Esophagus muscularis mucosa (tissue), 4 donors: ENCODE data around the gene CNPY3.

Experiments used
- EP300 ChIP-seq: sonication (generic); formaldehyde crosslinking; IDR thresholded peaks from one replicate; pipeline ENCODE4 v1.6.1; 2017; ENCODE audit warnings: antibody characterized with exemption
- POLR2A ChIP-seq: fragments of 450-650 bp; IDR thresholded peaks from one replicate; pipeline ENCODE4 v1.6.1; 2017; ENCODE audit warnings: antibody characterized with exemption, moderate library complexity, mild to moderate bottlenecking, low read depth
- POLR2AphosphoS5 ChIP-seq, 2 donors: sonication (generic); formaldehyde crosslinking; IDR thresholded peaks; one replicate each; pipeline ENCODE4 v1.6.1; 2017; ENCODE audit warnings: antibody characterized with exemption in 2 of 2
- TF ChIP-seq, protein P1 (sequence below), 3 experiments: fragments of 200-600 bp in 2 of 3; fragments of 450-650 bp in 1 of 3; sonication (generic) in 2 of 3; IDR thresholded peaks; one replicate each; pipeline ENCODE4 v1.5.1; 2017 to 2019; ENCODE audit warnings: antibody characterized with exemption in 3 of 3, mild to moderate bottlenecking in 2 of 3, moderate library complexity in 1 of 3

DNA sequence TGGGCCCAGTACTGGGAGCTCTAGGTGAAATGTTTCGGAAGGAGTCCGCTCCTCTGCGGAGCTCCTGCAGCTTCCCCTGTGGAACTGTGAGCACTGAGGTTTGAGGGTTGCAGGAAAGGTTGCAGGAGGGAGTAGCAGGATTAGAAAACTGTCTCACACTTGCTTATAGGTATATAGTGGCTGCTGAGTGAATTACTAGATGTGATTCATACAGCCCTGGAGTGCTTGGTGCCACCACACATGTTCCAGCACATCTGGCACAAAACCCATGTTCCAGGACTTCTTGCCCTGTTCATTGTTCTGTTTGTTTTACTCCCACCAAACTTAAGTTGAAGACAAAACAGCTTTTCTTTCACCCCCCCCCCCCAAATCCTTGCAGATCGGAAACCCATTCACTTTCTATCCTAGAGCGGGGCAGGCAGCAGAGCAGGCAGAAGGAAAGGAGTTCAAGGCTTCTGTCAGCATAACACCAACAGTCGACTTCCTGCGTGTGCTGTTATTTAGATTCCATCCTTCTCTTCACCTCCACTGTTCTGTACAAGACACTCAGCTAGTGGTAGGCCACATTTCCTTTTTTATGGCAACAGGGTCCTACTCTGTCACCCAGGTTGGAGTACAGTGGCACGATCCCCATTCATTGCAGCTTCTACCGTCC, 50.4 kb downstream of the CNPY3 start:
- TF ChIP-seq POLR2A (no peak), POLR2AphosphoS5 (IDR thresholded peaks at IDR 0.05) (no peak), EP300 (no peak)
- TF ChIP-seq, protein P1, sequence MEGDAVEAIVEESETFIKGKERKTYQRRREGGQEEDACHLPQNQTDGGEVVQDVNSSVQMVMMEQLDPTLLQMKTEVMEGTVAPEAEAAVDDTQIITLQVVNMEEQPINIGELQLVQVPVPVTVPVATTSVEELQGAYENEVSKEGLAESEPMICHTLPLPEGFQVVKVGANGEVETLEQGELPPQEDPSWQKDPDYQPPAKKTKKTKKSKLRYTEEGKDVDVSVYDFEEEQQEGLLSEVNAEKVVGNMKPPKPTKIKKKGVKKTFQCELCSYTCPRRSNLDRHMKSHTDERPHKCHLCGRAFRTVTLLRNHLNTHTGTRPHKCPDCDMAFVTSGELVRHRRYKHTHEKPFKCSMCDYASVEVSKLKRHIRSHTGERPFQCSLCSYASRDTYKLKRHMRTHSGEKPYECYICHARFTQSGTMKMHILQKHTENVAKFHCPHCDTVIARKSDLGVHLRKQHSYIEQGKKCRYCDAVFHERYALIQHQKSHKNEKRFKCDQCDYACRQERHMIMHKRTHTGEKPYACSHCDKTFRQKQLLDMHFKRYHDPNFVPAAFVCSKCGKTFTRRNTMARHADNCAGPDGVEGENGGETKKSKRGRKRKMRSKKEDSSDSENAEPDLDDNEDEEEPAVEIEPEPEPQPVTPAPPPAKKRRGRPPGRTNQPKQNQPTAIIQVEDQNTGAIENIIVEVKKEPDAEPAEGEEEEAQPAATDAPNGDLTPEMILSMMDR (IDR thresholded peaks at IDR 0.05): no peak
